Activated T-cell treated with anti-CD3 and anti-CD28 coated beads for 24 hours (primary cell): Measurements from ENCODE around the gene FBXO33.
"Not testable (repeated sequence)": the region's sequence is repeated elsewhere in the genome, so short reads cannot be mapped to it uniquely, and the experiment has no call there.

Source experiments
- DNase-seq: peaks from one replicate; pipeline ENCODE4 v3.0.0-alpha.2; 2020; ENCODE audit warnings: low read depth

The FBXO33 gene

DNA sequence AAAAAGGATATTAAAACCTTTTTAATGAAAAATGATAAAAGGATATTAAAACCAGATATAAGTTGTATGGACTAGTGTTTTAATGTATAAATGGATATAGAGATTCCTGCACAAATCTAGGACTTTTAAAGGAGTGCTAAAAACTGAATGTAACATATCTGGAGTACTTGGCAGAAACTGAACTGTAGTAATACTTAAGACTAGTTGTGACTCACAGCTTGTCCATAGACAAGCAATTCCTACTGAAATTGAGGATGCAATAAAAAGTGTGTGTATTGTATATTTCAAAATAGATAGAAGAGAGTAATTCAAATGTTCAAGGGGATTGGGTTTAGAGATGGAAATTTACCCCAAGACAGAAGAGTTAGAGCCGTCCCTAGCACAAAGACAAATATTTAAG, 59.6 kb downstream of the FBXO33 start:
- DNase-seq, result no peak

DNA sequence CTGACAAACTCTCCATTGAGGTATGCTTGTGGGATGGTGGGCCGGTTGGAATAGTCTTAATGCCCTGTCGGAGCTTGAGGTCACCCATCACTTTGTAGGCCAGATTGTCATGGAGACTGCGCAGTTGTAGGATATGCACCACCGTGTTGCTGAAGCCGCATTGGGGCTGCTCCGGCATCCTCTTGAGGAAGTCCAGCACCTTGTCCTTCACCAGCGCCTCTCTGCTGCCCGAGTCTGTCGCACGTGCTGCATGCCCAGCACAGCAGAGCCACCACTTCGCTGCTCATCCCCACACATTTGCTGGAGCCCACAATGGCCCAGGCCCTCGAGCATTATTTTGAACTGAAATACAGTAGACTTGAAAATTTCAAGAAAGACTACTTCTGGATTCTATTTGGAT, 61.8 kb downstream of the FBXO33 start:
- DNase-seq, result no peak

DNA sequence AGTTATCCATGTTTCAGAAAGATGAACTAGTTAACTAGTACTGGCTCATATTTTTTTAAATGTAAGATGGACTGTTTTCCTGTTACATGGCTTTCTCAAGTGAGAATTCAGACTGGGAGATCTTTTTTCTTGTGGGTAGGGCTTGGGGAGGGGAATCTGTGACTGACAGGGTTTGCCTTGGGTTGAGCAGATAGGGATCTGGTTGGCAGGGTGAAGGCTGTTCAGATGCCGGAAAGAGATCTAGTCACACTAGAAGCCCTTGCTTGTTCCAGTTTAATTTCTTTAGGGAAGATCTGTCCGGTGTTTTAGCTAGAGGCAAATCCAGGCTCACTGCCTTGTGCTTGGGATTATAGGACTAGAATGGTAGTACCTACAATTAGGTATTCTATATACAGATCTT, 63.2 kb downstream of the FBXO33 start:
- DNase-seq, result no peak

DNA sequence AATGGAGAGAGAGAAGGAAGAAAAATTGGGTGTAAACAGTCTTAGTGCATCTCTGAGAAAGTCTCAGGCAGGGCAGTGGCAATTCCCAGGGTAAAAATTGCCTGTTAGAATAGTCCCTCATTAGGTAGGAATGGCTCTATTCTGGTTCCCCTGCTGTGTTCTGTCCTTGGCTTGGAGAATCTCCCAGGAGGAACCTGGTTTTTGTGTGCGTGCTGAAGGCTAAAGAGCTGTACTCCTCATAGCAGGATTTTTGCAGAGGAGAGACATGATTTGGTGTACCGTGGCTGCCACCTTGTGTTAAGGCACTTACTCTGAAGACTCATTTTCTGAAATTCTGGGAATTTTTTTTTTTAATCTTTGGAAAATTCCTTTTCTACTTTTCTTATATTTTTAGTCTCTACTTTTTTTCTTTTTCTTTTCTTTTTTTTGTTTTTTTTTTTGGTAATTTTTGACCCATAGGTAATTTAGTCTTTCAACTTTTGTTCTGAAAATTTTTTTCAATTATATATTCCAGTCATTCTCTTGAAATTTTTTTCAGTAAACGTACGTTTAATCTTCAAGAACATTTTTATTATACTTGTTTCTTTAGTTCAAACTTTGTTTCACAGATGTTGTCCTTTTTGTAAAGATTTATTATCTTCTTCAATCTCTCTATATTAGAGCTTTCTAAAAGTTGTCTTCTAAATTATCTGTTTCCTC, 63.8 kb downstream of the FBXO33 start:
- no peak for DNase-seq

- DNase-seq, result no peak
Observed at GRCh38 chr14:39367387-39367751, 64.9 kb downstream of the FBXO33 start.

- no peak for DNase-seq
Observed at GRCh38 chr14:39366460-39367386, 65.5 kb downstream of the FBXO33 start.

DNA sequence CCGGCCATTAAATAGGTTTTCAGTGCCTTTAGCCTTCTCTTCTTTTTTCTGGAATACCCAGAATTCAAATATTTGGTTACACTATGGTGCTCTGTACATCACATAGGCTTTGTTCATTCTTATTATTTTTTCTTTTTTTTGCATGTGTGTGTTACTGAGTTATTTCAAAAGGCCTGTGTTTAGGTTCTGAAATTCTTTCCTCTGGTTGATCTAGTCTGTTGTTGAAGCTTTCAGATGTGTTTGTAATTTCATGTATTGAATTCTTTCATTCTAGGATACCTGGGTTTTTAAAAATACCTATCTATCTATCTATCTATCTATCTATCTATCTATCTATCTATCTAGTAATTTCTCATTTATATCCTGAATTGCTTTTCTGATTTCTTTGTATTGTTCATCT, 66.9 kb downstream of the FBXO33 start:
- DNase-seq, result no peak

DNA sequence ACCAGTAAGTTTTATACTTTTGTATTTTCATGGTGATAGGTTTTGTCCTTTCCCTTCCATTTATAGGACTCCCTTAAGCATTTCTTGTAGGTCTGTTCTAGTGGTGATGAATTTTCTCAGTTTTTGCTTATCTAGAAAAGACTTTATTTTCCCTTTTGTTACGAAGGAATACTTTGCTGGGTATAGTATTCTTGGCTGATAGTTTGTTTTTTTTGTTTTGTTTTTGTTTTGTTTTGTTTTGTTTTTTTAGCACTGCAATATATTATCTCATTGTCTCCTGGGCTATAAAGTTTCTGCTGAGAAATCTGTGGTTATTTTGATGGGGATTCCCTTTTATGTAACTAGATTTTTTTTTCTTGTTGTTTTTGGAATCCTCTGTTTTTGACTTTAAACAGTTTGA, 67.7 kb downstream of the FBXO33 start:
- DNase-seq, result no peak

DNA sequence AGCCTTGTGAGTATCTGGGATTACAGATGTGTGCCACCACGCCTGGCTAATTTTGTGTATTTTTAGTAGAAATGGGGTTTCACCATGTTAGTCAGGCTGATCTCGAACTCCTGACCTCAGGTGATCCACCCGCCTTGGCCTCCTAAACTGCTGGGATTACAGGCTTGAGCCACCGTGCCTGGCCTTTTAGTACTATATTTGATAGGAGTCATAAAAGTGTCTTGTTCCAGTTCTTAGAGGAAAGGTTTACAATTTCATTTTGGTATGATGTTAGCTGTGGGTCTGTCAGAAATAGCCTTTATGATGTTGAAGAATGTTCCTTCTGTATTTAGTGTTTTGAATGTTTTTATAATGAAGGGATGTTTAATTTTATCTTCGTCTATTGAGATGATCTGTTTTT, 70.7 kb downstream of the FBXO33 start:
- not testable (repeated sequence) for DNase-seq

- DNase-seq, result no peak
Observed at GRCh38 chr14:39360316-39360715, 71.9 kb downstream of the FBXO33 start.

DNA sequence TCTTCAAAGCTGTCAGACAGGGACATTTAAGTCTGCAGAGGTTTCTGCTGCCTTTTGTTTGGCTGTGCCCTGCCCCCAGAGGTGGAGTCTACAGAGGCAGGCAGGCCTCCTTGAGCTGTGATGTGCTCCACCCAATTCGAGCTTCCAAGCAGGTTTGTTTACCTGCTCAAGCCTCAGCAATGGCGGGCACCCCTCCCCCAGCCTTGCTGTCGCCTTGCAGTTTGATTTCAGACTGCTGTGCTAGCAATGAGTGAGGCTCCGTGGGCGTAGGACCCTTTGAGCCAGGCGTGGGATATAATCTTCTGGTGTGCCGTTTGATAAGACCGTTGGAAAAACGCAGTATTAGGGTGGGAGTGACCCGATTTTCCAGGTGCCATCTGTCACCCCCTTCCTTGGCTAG, 73.2 kb downstream of the FBXO33 start:
- not testable (repeated sequence) for DNase-seq

- no peak for DNase-seq
Observed at GRCh38 chr14:39351708-39352107, 80.5 kb downstream of the FBXO33 start.

GRCh38 chr14:39350866-39351265, 81.4 kb downstream of the FBXO33 start:
- DNase-seq, result no peak
